ENCODE measurements around the gene CPNE7. TPM values are rescaled to one million over a fixed set of nuclear protein-coding genes. Genes with fewer than 3 reads are reported as not detected.
A peak's percentile ranks its signal among the peaks of the same experiment; 100 is the strongest.

The CPNE7 gene
- total and polyA plus RNA-seq, 2 of the 13 experiments (the other 11 are each of a cell fraction or from before 2014, with no cell fraction given): 0.59 TPM; not detected in 1

- TF ChIP-seq ZNF18 (CRISPR knock-in tag; IDR thresholded peaks at IDR 0.05; ENCODE audit: insufficient replicate concordance) (no peak), ZFP91 (CRISPR knock-in tag; IDR thresholded peaks at IDR 0.05; ENCODE audit: borderline replicate concordance) (peak; percentile 70; the same call in 1 of the 2 replicates), ZBTB33 (CRISPR knock-in tag; IDR thresholded peaks at IDR 0.05) (peak; percentile 82), ZNF275 (CRISPR knock-in tag; IDR thresholded peaks at IDR 0.05; ENCODE audit: borderline replicate concordance) (peak; percentile 90), ZBTB7B (CRISPR knock-in tag; IDR thresholded peaks at IDR 0.05) (peak; percentile 56), ZNF550 (CRISPR knock-in tag; IDR thresholded peaks at IDR 0.05; ENCODE audit: borderline replicate concordance) (peak; percentile 80; the same call in 1 of the 2 replicates), POLR2A (IDR thresholded peaks at IDR 0.05; ENCODE audit: insufficient read depth in 1 of 2, low read depth in 2 of 2, low read length in 2 of 2) (peak; percentile 60 to 67), MLLT10 (CRISPR knock-in tag; IDR thresholded peaks at IDR 0.05) (no peak), IKZF4 (CRISPR knock-in tag; IDR thresholded peaks at IDR 0.05; ENCODE audit: borderline replicate concordance, low read depth, not compliant biosample characterization) (peak; percentile 89), ARNT2 (CRISPR knock-in tag; IDR thresholded peaks at IDR 0.05; ENCODE audit: low read depth) (peak; percentile 88), ZNF501 (CRISPR knock-in tag; IDR thresholded peaks at IDR 0.05) (peak; percentile 79), ELF1 (CRISPR knock-in tag; IDR thresholded peaks at IDR 0.05) (peak; percentile 72), HNF4A (CRISPR knock-in tag; IDR thresholded peaks at IDR 0.05) (0 out of 2 replicates have a peak, but pooled peaks have one; percentile 5), SMAD9 (CRISPR knock-in tag; IDR thresholded peaks at IDR 0.05) (no peak)
- TF ChIP-seq, protein P1, sequence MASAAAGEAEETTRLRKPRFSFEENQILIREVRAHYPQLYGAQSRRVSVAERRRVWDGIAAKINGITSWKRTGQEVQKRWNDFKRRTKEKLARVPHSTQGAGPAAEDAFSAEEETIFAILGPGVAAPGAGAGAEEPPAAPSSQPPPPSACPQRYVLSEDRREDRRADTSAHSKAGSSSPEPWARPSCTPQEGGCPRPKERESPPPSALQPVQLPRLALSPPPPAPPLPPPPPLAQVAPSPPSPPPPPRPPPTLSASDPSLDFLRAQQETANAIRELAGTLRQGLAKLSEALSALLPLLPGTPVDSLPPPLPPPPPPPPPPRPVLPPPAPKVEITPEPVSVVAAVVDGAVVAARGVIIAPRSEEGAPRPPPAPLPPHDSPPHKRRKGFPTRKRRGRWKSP (CRISPR knock-in tag; IDR thresholded peaks at IDR 0.05): 0 out of 2 replicates have a peak, but pooled peaks have one; percentile 27
- TF ChIP-seq, protein P2, sequence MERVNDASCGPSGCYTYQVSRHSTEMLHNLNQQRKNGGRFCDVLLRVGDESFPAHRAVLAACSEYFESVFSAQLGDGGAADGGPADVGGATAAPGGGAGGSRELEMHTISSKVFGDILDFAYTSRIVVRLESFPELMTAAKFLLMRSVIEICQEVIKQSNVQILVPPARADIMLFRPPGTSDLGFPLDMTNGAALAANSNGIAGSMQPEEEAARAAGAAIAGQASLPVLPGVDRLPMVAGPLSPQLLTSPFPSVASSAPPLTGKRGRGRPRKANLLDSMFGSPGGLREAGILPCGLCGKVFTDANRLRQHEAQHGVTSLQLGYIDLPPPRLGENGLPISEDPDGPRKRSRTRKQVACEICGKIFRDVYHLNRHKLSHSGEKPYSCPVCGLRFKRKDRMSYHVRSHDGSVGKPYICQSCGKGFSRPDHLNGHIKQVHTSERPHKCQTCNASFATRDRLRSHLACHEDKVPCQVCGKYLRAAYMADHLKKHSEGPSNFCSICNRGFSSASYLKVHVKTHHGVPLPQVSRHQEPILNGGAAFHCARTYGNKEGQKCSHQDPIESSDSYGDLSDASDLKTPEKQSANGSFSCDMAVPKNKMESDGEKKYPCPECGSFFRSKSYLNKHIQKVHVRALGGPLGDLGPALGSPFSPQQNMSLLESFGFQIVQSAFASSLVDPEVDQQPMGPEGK (CRISPR knock-in tag; IDR thresholded peaks at IDR 0.05): peak; percentile 77
These were observed 9.8 kb upstream of the CPNE7 start (continued) for GRCh38 chr16:89565506-89566372.

All from HepG2 (cell line).